ENCODE data around the gene QKI. TPM values are rescaled to one million over a fixed set of nuclear protein-coding genes. Genes with fewer than 3 reads are reported as not detected.

QKI gene
- total and polyA plus RNA-seq, 8 donors: 8.0 to 261 (median 32.2) TPM

DNA sequence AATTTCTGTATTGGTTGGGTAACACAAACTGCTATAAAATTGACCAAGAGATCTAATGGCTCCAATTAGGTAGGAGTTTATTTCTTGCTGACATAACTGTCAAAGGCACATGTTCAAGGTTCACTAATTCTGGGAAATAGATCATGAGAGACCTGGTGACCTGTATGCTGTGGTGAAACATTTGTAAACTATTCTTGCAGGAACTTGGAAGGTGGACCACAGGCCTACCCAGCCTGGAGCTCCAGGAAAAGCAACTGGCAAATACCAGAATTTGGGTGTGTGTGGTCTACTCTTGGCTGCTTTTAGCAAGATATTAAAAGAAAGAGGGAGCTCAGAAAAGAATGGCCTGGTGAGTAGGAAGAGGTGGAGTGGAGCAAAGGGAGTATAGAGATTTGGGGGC lies 184.6 kb downstream of the QKI start:
- no peak for DNase-seq
- TF ChIP-seq EP300 (IDR thresholded peaks at IDR 0.05) (no peak), POLR2AphosphoS5 (IDR thresholded peaks at IDR 0.05) (no peak), POLR2A (IDR thresholded peaks at IDR 0.05) (no peak)
- H3K4me3 ChIP-seq: no peak overlapping the region
- H3K27me3 ChIP-seq: no peaks in the 10 kb centered on the region
- H3K27ac ChIP-seq: no peak overlapping the region
- intact Hi-C loops (cut with DNase I; ENCODE audit: low total_unique reads): no loop called here
- no peaks in the 10 kb centered on the region for H3K9me3 ChIP-seq
- no peaks in the 10 kb centered on the region for H3K36me3 ChIP-seq
- no peaks in the 10 kb centered on the region for H3K4me1 ChIP-seq

DNA sequence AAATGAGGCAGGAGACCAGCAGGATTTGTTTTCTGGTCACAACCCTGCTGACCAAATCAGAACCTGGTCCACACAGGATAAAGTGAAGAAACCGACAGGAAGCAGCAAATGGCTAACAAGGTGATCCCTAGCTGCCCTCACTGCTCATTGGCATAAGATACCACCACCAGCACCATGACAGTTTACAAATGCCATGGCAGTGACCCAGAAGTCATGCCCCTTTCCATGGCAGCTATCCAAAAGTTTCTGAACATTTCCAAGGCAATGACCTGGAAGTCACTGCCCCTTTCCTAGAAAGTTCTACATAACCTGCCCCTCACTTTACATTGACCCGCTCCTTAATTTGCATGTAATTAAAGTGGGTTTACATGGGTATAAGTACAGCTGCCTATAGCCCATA lies 185.2 kb downstream of the QKI start:
- H3K4me3 ChIP-seq: no peak overlapping the region
- H3K4me1 ChIP-seq: no peaks in the 10 kb centered on the region
- DNase-seq: no peak
- no peak for TF ChIP-seq POLR2AphosphoS5 (IDR thresholded peaks at IDR 0.05)
- no peak for TF ChIP-seq EP300 (IDR thresholded peaks at IDR 0.05)
- TF ChIP-seq, protein P1, sequence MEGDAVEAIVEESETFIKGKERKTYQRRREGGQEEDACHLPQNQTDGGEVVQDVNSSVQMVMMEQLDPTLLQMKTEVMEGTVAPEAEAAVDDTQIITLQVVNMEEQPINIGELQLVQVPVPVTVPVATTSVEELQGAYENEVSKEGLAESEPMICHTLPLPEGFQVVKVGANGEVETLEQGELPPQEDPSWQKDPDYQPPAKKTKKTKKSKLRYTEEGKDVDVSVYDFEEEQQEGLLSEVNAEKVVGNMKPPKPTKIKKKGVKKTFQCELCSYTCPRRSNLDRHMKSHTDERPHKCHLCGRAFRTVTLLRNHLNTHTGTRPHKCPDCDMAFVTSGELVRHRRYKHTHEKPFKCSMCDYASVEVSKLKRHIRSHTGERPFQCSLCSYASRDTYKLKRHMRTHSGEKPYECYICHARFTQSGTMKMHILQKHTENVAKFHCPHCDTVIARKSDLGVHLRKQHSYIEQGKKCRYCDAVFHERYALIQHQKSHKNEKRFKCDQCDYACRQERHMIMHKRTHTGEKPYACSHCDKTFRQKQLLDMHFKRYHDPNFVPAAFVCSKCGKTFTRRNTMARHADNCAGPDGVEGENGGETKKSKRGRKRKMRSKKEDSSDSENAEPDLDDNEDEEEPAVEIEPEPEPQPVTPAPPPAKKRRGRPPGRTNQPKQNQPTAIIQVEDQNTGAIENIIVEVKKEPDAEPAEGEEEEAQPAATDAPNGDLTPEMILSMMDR (IDR thresholded peaks at IDR 0.05): no peak
- TF ChIP-seq POLR2A (IDR thresholded peaks at IDR 0.05): no peak
- H3K27ac ChIP-seq: no peak overlapping the region
- intact Hi-C loops (cut with DNase I; ENCODE audit: low total_unique reads): no loop called here
- no peaks in the 10 kb centered on the region for H3K27me3 ChIP-seq
- no peaks in the 10 kb centered on the region for H3K9me3 ChIP-seq
- H3K36me3 ChIP-seq: no peaks in the 10 kb centered on the region
- WGBS, 5 donors: 88 to 96% (median 94%) methylated on average over 2 of the region's 2 CpGs

DNA sequence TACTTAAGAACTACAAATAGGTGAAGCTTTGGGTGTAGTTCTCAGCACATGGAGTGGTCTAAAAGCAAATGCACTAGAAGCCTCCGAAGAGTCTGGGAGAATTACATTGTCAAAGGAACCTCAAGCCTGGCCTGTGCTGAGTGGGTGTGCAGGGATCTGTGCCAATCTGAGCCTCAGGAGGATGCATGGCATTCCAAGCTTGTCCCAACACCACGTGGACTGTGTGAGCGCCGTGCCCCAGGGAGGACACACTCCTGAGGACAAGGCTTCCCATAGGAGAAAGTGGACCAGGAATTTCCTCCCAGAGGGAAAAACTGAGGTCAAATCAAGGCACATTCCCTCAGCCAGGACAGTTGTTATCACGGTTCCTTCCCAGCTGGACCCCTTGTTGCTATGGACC lies 185.8 kb downstream of the QKI start:
- Histone ChIP-seq H3K27ac (no peak overlapping the region), H3K27me3 (no peaks in the 10 kb centered on the region), H3K36me3 (no peaks in the 10 kb centered on the region), H3K4me3 (no peak overlapping the region), H3K4me1 (no peaks in the 10 kb centered on the region), H3K9me3 (no peaks in the 10 kb centered on the region)
- DNase-seq: no peak
- intact Hi-C loops (cut with DNase I; ENCODE audit: low total_unique reads): no loop called here
- TF ChIP-seq POLR2AphosphoS5 (IDR thresholded peaks at IDR 0.05) (no peak), POLR2A (IDR thresholded peaks at IDR 0.05) (no peak), EP300 (IDR thresholded peaks at IDR 0.05) (no peak)
- TF ChIP-seq, protein P1 (IDR thresholded peaks at IDR 0.05): no peak
- 84 to 92% (median 87%) methylated on average over 5 of the region's 5 CpGs for WGBS, 5 donors

DNA sequence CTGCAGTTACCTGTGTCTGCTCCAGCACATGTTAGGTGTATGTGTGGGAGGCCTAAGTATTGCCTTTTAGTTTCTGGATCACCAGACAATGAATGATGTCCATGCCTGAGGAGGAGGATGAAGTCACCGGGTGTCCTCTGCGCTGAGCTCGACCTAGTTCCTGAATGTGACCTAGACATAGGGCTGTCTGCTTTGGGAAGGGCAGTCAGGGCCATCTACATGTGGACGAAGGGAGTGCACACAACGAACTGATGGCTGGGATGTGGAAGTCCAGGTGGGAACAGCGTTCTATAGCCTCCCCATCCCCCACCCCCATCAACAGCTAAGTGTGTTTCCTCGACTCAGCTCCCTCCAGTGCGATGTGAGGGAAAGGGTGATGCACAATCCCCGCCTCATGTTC lies 186.3 kb downstream of the QKI start:
- Histone ChIP-seq H3K4me3 (no peak overlapping the region), H3K27me3 (no peaks in the 10 kb centered on the region), H3K27ac (no peak overlapping the region), H3K9me3 (no peaks in the 10 kb centered on the region), H3K4me1 (no peaks in the 10 kb centered on the region), H3K36me3 (no peaks in the 10 kb centered on the region)
- intact Hi-C loops (cut with DNase I; ENCODE audit: low total_unique reads): no loop called here
- TF ChIP-seq EP300 (IDR thresholded peaks at IDR 0.05) (no peak), POLR2AphosphoS5 (IDR thresholded peaks at IDR 0.05) (no peak), POLR2A (IDR thresholded peaks at IDR 0.05) (no peak)
- TF ChIP-seq, protein P1 (IDR thresholded peaks at IDR 0.05): no peak
- 79 to 90% (median 83%) methylated on average over 6 to 9 of the region's 9 CpGs for WGBS, 5 donors
- DNase-seq: no peak

DNA sequence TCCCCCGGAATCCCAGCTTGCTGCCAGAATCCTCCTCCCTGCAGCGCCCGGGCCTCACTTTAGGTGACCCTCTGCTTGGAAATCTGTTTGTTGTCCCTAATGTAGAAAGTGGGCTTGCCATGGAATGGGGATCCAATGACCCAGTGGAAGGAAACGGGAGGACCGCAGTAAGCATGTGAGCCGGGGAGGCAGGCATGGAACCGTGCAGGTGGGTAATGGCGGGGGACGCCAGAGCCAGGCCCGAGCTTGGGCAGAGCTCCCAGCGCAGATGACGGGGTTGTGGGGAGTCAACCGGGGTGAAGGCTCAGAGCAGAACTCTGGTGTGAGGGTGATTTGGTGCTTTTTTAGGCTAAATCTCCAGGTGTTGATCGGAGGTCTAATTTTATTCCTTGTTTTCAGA lies 188.3 kb downstream of the QKI start:
- Histone ChIP-seq H3K27me3 (no peaks in the 10 kb centered on the region), H3K4me3 (no peak overlapping the region), H3K4me1 (no peaks in the 10 kb centered on the region), H3K36me3 (no peaks in the 10 kb centered on the region), H3K9me3 (no peaks in the 10 kb centered on the region), H3K27ac (no peak overlapping the region)
- WGBS, 5 donors: 87 to 97% (median 94%) methylated on average over 14 of the region's 14 CpGs
- no peak for TF ChIP-seq EP300 (IDR thresholded peaks at IDR 0.05)
- TF ChIP-seq, protein P1 (IDR thresholded peaks at IDR 0.05): no peak
- TF ChIP-seq POLR2A (IDR thresholded peaks at IDR 0.05): no peak
- TF ChIP-seq POLR2AphosphoS5 (IDR thresholded peaks at IDR 0.05): no peak
- intact Hi-C loops (cut with DNase I; ENCODE audit: low total_unique reads): no loop called here
- DNase-seq: no peak
